Neural cell (in vitro differentiated cells): Measurements from ENCODE around the gene RAPGEF5. TPM values are rescaled to one million over a fixed set of nuclear protein-coding genes. Genes with fewer than 3 reads are reported as not detected.

Experiments used
- H2AFZ ChIP-seq: fragments of 200-600, 300-800 bp; sonication (generic), shearing (Covaris generic); 2 replicates; pipeline ENCODE4 v1.6.0; 2014; ENCODE audit warnings: low read depth, mild to moderate bottlenecking, antibody characterized with exemption, low read length, moderate library complexity
- H3F3A ChIP-seq: fragments of 200-600 bp; shearing (Covaris generic); 2 replicates; pipeline ENCODE4 v1.6.1; 2016; ENCODE audit warnings: mild to moderate bottlenecking, moderate library complexity, mixed read lengths, antibody characterized with exemption, low read length; ENCODE audit not compliant: insufficient read depth, poor library complexity, severe bottlenecking
- H3K27ac ChIP-seq: fragments of 200-600, 300-800 bp; sonication (generic), shearing (Covaris generic); 2 replicates; pipeline ENCODE4 v1.5.1; 2014; ENCODE audit warnings: mild to moderate bottlenecking, low read length, moderate library complexity
- H3K27me3 ChIP-seq: fragments of 300-800, 200-600 bp; sonication (generic), shearing (Covaris generic); 2 replicates; pipeline ENCODE4 v1.6.0; 2014; ENCODE audit warnings: mild to moderate bottlenecking, low read depth, low read length, moderate library complexity; ENCODE audit not compliant: insufficient read depth
- H3K36me3 ChIP-seq: fragments of 300-800, 200-600 bp; sonication (generic), shearing (Covaris generic); 2 replicates; pipeline ENCODE4 v1.5.1; 2014; ENCODE audit warnings: mild to moderate bottlenecking, antibody characterized with exemption, low read length, moderate library complexity; ENCODE audit not compliant: insufficient read depth
- H3K4me2 ChIP-seq: fragments of 300-800, 200-600 bp; sonication (generic), shearing (Covaris generic); 2 replicates; pipeline ENCODE4 v1.6.0; 2014; ENCODE audit warnings: mild to moderate bottlenecking, low read length
- H3K4me3 ChIP-seq: fragments of 300-800, 200-600 bp; sonication (generic), shearing (Covaris generic); 2 replicates; pipeline ENCODE4 v1.5.1; 2014; ENCODE audit warnings: mild to moderate bottlenecking, low read length, moderate library complexity
- H3K79me2 ChIP-seq: fragments of 200-600 bp; shearing (Covaris generic); replicated peaks from 2 replicates; pipeline ENCODE4 v1.6.0; 2014; ENCODE audit warnings: mild to moderate bottlenecking, low read length, moderate library complexity; ENCODE audit not compliant: insufficient read depth
- H3K9ac ChIP-seq: fragments of 300-800, 200-600 bp; sonication (generic), shearing (Covaris generic); 2 replicates; pipeline ENCODE4 v1.6.1; 2016; ENCODE audit warnings: mild to moderate bottlenecking, low read length, mixed read lengths
- H3K9me2 ChIP-seq: fragments of 200-600 bp; shearing (Covaris generic); 2 replicates; pipeline ENCODE4 v1.6.1; 2016; ENCODE audit warnings: mild to moderate bottlenecking, low read length, mixed read lengths; ENCODE audit not compliant: insufficient read depth
- H3K9me3 ChIP-seq: fragments of 200-600, 300-800 bp; sonication (generic), shearing (Covaris generic); 2 replicates; pipeline ENCODE4 v1.6.1; 2016; ENCODE audit warnings: mild to moderate bottlenecking, mixed run types, low read length, moderate library complexity, mixed read lengths
- H4K20me1 ChIP-seq: fragments of 200-600 bp; shearing (Covaris generic); 2 replicates; pipeline ENCODE4 v1.6.1; 2016; ENCODE audit warnings: mild to moderate bottlenecking, mixed run types; ENCODE audit not compliant: insufficient read depth
- CTCF ChIP-seq: fragments of 450-650 bp; IDR thresholded peaks from 2 replicates; pipeline ENCODE4 v1.5.1; 2014; ENCODE audit warnings: antibody characterized with exemption, mild to moderate bottlenecking, moderate library complexity; ENCODE audit not compliant: poor library complexity, severe bottlenecking
- EP300 ChIP-seq: fragments of 450-650 bp; conservative IDR thresholded peaks from 2 replicates; pipeline ENCODE4 v1.6.1; 2014; ENCODE audit warnings: antibody characterized with exemption, mild to moderate bottlenecking, moderate library complexity; ENCODE audit not compliant: poor library complexity, severe bottlenecking
- EZH2 ChIP-seq: fragments of 200-600, 300-800 bp; shearing (Covaris generic), sonication (generic); IDR thresholded peaks from 2 replicates; pipeline ENCODE4 v1.6.1; 2014; ENCODE audit warnings: antibody characterized with exemption, low read length, borderline replicate concordance, mild to moderate bottlenecking; ENCODE audit not compliant: insufficient read depth, poor library complexity, severe bottlenecking
- MXI1 ChIP-seq: fragments of 450-650 bp; conservative IDR thresholded peaks from 2 replicates; pipeline ENCODE4 v1.6.1; 2014; ENCODE audit warnings: antibody characterized with exemption, mild to moderate bottlenecking; ENCODE audit not compliant: poor library complexity, severe bottlenecking
- POLR2AphosphoS5 ChIP-seq: IDR thresholded peaks from 2 replicates; pipeline ENCODE4 v1.6.1; 2012
- RAD21 ChIP-seq: fragments of 450-650 bp; conservative IDR thresholded peaks from 2 replicates; pipeline ENCODE4 v1.6.1; 2014; ENCODE audit warnings: antibody characterized with exemption, mild to moderate bottlenecking, moderate library complexity
- REST ChIP-seq: IDR thresholded peaks from 2 replicates; pipeline ENCODE4 v1.6.1; 2012; ENCODE audit warnings: borderline replicate concordance
- SMC3 ChIP-seq: fragments of 450-650 bp; conservative IDR thresholded peaks from 2 replicates; pipeline ENCODE4 v1.6.1; 2014; ENCODE audit warnings: antibody characterized with exemption, mild to moderate bottlenecking, moderate library complexity; ENCODE audit not compliant: poor library complexity
- TAF1 ChIP-seq: IDR thresholded peaks from 2 replicates; pipeline ENCODE4 v1.6.1; 2012; ENCODE audit warnings: low read depth
- polyA plus RNA-seq: library from polyadenylated mRNA; depleted of rRNA; stranded (reverse); fragments of >200 nt; gene quantifications from 2 replicates; pipeline ENCODE4 v1.2.3, GENCODE V29; 2014

RAPGEF5 gene
- polyA plus RNA-seq, 1 donor from 2014 or later, result 48.0 TPM

GRCh38 chr7:22105550-22105949 is 251.4 kb downstream of the RAPGEF5 start:
- H3F3A ChIP-seq, result no peaks in the 10 kb centered on the region
- H3K4me2 ChIP-seq, result no peak overlapping the region
- no peak overlapping the region for H2AFZ ChIP-seq
- no peaks in the 10 kb centered on the region for H3K27me3 ChIP-seq
- H3K9me2 ChIP-seq, result no peaks in the 10 kb centered on the region
- H4K20me1 ChIP-seq, result no peaks in the 10 kb centered on the region
- H3K9me3 ChIP-seq, result no peaks in the 10 kb centered on the region
- TF ChIP-seq TAF1, result no peak
- no peak for TF ChIP-seq EP300
- TF ChIP-seq POLR2AphosphoS5, result no peak
- no peak for TF ChIP-seq REST
- no peak overlapping the region for H3K9ac ChIP-seq
- no peaks in the 10 kb centered on the region for H3K79me2 ChIP-seq
- H3K36me3 ChIP-seq, result no peaks in the 10 kb centered on the region
- no peak overlapping the region for H3K27ac ChIP-seq
- H3K4me3 ChIP-seq, result no peak overlapping the region

DNA sequence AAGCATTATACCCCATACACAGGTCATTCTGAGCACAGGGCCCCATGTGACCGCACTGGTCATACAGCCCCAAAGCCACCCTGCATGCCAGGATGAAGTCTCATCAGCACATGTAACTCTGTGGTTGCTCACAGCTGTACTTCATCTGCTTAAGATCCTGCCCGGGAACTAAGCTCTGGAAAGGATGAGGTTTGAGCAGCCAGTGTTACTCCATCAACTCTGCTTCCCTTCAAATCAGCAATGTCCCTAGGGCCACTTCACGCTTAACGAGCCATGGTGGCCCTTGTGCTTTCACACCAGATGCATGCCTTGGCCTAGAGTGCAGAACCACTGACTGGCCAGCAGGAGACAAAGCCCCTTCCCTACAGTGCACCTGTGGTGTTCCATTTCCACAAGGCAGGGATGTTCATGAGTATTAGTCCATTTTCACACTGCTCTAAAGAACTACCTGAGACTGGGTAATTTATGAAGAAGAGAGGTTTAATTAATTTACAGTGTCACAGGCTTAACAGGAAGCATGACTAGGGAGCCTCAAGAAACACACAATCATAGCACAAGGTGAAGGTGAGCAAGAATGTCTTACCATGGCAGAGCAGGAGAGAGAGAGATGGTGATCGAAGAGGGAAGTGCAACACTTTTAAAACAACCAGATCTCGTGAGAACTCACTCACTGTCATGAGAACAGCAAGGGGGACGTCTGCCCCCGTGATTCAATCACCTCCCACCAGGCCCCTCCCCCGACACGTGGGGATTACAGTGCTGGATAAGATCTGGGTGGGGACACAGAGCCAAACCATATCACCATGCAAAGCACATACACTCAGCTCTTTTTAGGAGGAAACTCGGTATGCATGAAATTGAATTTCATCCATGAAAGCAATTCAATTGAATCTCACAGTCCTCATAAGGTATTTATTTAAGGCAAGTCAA is 262.3 kb downstream of the RAPGEF5 start:
- Histone ChIP-seq H3K27me3 (no peaks in the 10 kb centered on the region), H3K36me3 (no peaks in the 10 kb centered on the region), H3K9me3 (no peaks in the 10 kb centered on the region), H3K9ac (no peak overlapping the region), H3K4me2 (no peak overlapping the region), H3K79me2 (no peaks in the 10 kb centered on the region), H3F3A (no peaks in the 10 kb centered on the region), H2AFZ (no peak overlapping the region), H4K20me1 (no peaks in the 10 kb centered on the region), H3K27ac (no peak overlapping the region), H3K4me3 (no peak overlapping the region), H3K9me2 (no peaks in the 10 kb centered on the region)
- TF ChIP-seq MXI1, result no peak
- no peak for TF ChIP-seq EP300
- no peak for TF ChIP-seq POLR2AphosphoS5
- TF ChIP-seq RAD21, result no peak
- TF ChIP-seq EZH2, result no peak
- TF ChIP-seq TAF1, result no peak
- TF ChIP-seq REST, result no peak
- no peak for TF ChIP-seq SMC3
- TF ChIP-seq CTCF, result no peak
